Ovary (tissue), 9 donors: ENCODE data around the gene CHD2. TPM values are rescaled to one million over a fixed set of nuclear protein-coding genes. Genes with fewer than 3 reads are reported as not detected.

ENCODE experiments used
- DNase-seq, 5 donors: peaks; one replicate each; pipeline ENCODE4 v3.0.0-alpha.2; 2019 to 2020
- H3K27ac ChIP-seq, 2 donors: fragments of 200-600 bp; one replicate each; pipeline versions ENCODE4 v1.5.1 to v1.8.0; 2019 to 2022
- H3K27me3 ChIP-seq: fragments of 200-600 bp; one replicate; pipeline ENCODE4 v1.8.0; 2022
- H3K36me3 ChIP-seq: fragments of 200-600 bp; sonication (generic); one replicate; pipeline ENCODE4 v1.5.1; 2019
- H3K4me1 ChIP-seq: one replicate; pipeline ENCODE4 v1.8.1; 2013; ENCODE audit warnings: mild to moderate bottlenecking, moderate library complexity; ENCODE audit not compliant: insufficient read depth
- H3K4me3 ChIP-seq: fragments of 200-600 bp; sonication (generic); one replicate; pipeline ENCODE4 v1.5.1; 2017
- H3K9me3 ChIP-seq, 2 donors: fragments of 200-600 bp in 1 of 2; sonication (generic) in 1 of 2; one replicate each; pipeline versions ENCODE4 v1.5.1 to v1.8.1; 2013 to 2019; ENCODE audit warnings: mild to moderate bottlenecking in 1 of 2, moderate library complexity in 1 of 2
- CTCF ChIP-seq, 3 donors: fragments of 450-650 bp in 2 of 3; fragments of 200-600 bp in 1 of 3; IDR thresholded peaks; one replicate each; pipeline versions ENCODE4 v1.5.1 to v1.8.0; 2016 to 2022; ENCODE audit warnings: antibody characterized with exemption in 3 of 3, mild to moderate bottlenecking in 1 of 3
- EP300 ChIP-seq: sonication (generic); formaldehyde crosslinking; IDR thresholded peaks from one replicate; pipeline ENCODE4 v1.6.1; 2017; ENCODE audit warnings: antibody characterized with exemption
- POLR2A ChIP-seq: fragments of 450-650 bp; IDR thresholded peaks from one replicate; pipeline ENCODE4 v1.6.1; 2017; ENCODE audit warnings: antibody characterized with exemption, mild to moderate bottlenecking, moderate library complexity
- WGBS, 3 donors: extraction: QIAGEN DNeasy Blood & Tissue Kit in 1 of 3; methylation state at CpG; one replicate each; pipeline versions ENCODE4 v1.1.5 to v1.1.7; 2013 to 2017; 5-methylcytosine and 5-hydroxymethylcytosine counted together
- intact Hi-C, 4 donors: fragments of 100-400 bp; cut with DNase I; formaldehyde crosslinking; loops; one replicate each; pipeline versions ENCODE4 v1.11.0 to v1.15.1; 2022 to 2023
- polyA plus RNA-seq, 2 donors: library from polyadenylated mRNA; stranded (reverse); fragments of 200-250 nt in 1 of 2; fragments of 350-450 nt in 1 of 2; fragmentation: Illumina TruSeq in 1 of 2; extraction: RNeasy Lipid Tissue Mini Kit (QIAGEN cat#74804) in 1 of 2; gene quantifications; one replicate each; pipeline ENCODE4 v1.2.3, GENCODE V29; 2013 to 2014
- total RNA-seq, 7 donors: library from RNA; depleted of rRNA in 2 of 7; stranded (reverse); fragments of >200 nt in 2 of 7; fragmentation: NEBNext Ultra II Directional in 3 of 7; extraction: Animal tissue kit (Norgen Biotek cat#: 25700) in 3 of 7; gene quantifications; one replicate each; pipeline versions ENCODE4 v1.1.0 to v1.2.4, GENCODE V29; 2016 to 2023
- donor health status: DM: no; HTN: no; CAD: no; lungs with moderate emphysema.
- donor health status: DM: no; HTN: no; CAD: no.
- donor health status: Bipolar disorder and iron deficiency.
- donor health status: DM: yes; HTN: yes; CAD: no.
- donor health status: DM: no; HTN: no; CAD: no.
- donor health status: DM: yes; HTN: yes; CAD: no.

Gene CHD2
- total and polyA plus RNA-seq, 9 donors = 43.6 to 146 (median 98.2) TPM

- intact Hi-C loops = no loop called here
- WGBS, 3 donors = 89 to 97% (median 96%) methylated on average over 6 of the region's 6 CpGs
- Histone ChIP-seq H3K27ac (no peak overlapping the region), H3K4me3 (no peak overlapping the region), H3K36me3 (no peaks in the 10 kb centered on the region), H3K9me3 (no peaks in the 10 kb centered on the region), H3K27me3 (no peaks in the 10 kb centered on the region), H3K4me1 (no peaks in the 10 kb centered on the region)
- TF ChIP-seq POLR2A (no peak), CTCF (IDR thresholded peaks at IDR 0.05) (no peak), EP300 (no peak)
- no peak for DNase-seq
Measured at GRCh38 chr15:93001156-93001555, 101.0 kb downstream of the CHD2 start.

DNA sequence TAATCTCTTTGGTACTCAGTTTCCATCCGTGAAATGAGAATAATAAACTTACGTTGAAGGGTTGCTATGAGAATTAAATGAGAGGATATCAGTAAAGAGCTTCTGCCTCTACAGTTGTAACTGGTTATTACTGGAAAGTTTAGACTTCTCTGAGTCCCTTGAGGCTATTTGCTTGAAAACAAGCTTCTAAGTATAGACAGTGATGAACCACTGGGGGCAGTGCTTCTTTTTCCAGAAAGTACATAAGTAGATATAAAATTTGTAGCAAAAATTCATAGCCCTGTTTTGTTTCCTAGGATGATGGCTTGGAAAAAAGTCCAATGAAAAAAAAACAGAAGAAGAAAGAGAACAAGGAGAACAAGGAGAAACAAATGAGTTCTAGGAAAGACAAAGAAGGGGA, 101.8 kb downstream of the CHD2 start:
- H3K27ac ChIP-seq = no peak overlapping the region
- no peak for DNase-seq
- WGBS, 3 donors = 76 to 80% (median 78%) methylated on average over 2 of the region's 2 CpGs
- H3K4me1 ChIP-seq = no peaks in the 10 kb centered on the region
- intact Hi-C loops = no loop called here
- no peaks in the 10 kb centered on the region for H3K36me3 ChIP-seq
- H3K9me3 ChIP-seq = no peaks in the 10 kb centered on the region
- H3K27me3 ChIP-seq = no peaks in the 10 kb centered on the region
- TF ChIP-seq POLR2A = no peak
- no peak for TF ChIP-seq CTCF (IDR thresholded peaks at IDR 0.05)
- no peak for TF ChIP-seq EP300
- H3K4me3 ChIP-seq = no peak overlapping the region

DNA sequence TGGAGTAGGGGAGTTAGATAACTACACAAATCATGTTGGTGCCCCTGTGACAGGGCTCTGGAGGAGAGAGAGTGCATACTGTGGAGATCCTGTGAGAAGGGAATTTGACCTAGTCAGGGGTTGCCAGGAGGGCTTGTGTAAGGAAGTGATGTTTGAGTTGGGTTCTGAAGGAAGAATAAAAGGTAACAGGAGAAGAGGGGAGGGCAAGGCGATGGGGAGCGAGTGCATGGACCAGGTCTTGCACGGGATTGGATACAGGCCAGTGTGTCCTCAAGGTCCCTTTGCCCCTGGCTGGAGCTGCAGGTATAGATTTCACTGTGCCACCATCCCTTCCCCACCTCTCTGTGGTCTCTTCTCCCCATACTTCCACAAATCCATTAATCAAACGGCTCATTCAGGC, 105.0 kb downstream of the CHD2 start:
- no peak for DNase-seq
- Histone ChIP-seq H3K36me3 (no peaks in the 10 kb centered on the region), H3K4me3 (no peak overlapping the region), H3K27me3 (no peaks in the 10 kb centered on the region), H3K27ac (no peak overlapping the region), H3K4me1 (no peaks in the 10 kb centered on the region), H3K9me3 (no peaks in the 10 kb centered on the region)
- TF ChIP-seq CTCF (IDR thresholded peaks at IDR 0.05) = no peak
- no peak for TF ChIP-seq EP300
- no peak for TF ChIP-seq POLR2A
- WGBS, 3 donors = 82 to 87% (median 85%) methylated on average over 4 of the region's 4 CpGs
- intact Hi-C loops = no loop called here

DNA sequence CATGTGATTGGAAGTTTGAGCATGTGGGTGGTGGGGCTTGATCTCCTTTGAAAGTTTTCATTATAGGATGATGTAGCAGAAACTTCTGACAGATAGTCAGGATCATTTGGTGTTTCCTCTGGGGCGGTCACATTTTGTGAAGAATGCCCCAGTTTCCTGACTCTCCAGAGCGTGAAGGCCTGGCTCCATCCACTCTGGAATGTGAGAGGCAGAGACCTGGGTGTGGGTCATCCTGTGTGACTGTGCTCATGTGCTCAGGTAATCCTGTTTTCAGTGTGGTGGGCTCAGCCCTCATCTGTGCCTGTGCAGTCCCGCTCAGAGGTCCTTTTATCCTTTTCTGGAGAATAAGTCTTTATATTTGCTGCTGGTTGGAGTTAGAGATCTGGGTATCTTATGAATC, 107.9 kb downstream of the CHD2 start:
- WGBS, 3 donors = 94 to 95% (median 94%) methylated on average over 3 of the region's 3 CpGs
- H3K4me3 ChIP-seq = no peak overlapping the region
- H3K4me1 ChIP-seq = no peaks in the 10 kb centered on the region
- H3K27ac ChIP-seq = no peak overlapping the region
- no peaks in the 10 kb centered on the region for H3K9me3 ChIP-seq
- no peak for DNase-seq
- no peaks in the 10 kb centered on the region for H3K36me3 ChIP-seq
- no peaks in the 10 kb centered on the region for H3K27me3 ChIP-seq
- intact Hi-C loops = no loop called here
- TF ChIP-seq CTCF (IDR thresholded peaks at IDR 0.05) (no peak), EP300 (no peak), POLR2A (no peak)

DNA sequence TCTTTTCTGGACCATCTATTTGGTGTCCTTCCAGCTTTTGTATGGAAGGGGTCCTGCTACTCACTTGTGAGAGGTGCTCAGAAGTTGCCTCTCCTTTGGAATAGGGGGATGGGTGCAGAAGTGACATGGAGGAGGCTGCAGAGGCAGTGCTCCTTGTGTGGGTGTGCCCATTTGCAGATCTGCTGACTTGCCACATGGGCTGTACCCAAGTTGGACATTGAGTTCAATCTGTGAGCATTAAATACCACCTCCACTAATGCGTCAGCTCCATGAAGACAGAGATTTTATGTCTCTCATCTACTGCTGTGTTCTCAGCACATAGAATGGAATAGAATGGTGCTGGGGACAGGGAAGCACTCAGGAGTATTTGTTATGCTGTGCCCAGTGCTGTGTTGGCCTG, 112.7 kb downstream of the CHD2 start:
- WGBS, 3 donors = 87 to 96% (median 94%) methylated on average over 1 of the region's 1 CpG
- no peak for DNase-seq
- Histone ChIP-seq H3K4me1 (no peaks in the 10 kb centered on the region), H3K36me3 (no peaks in the 10 kb centered on the region), H3K27ac (no peak overlapping the region), H3K9me3 (no peaks in the 10 kb centered on the region), H3K27me3 (no peaks in the 10 kb centered on the region), H3K4me3 (no peak overlapping the region)
- TF ChIP-seq POLR2A (no peak), EP300 (no peak), CTCF (IDR thresholded peaks at IDR 0.05) (no peak)
- intact Hi-C loops = no loop called here
